Esophagus squamous epithelium (tissue), 5 donors: ENCODE data around the gene IGF2BP1. TPM values are rescaled to one million over a fixed set of nuclear protein-coding genes. Genes with fewer than 3 reads are reported as not detected.
"Not testable (repeated sequence)": the region's sequence is repeated elsewhere in the genome, so short reads cannot be mapped to it uniquely, and the experiment has no call there.

ENCODE experiments used
- DNase-seq: peaks from one replicate; lab custom pipeline; 2025; lab: John Stamatoyannopoulos, UW
- H3K27ac ChIP-seq, 4 donors: fragments of 200-600 bp; sonication (generic); one replicate each; pipeline ENCODE4 v1.5.1; 2016 to 2019; ENCODE audit warnings: mild to moderate bottlenecking in 1 of 4
- H3K27me3 ChIP-seq, 4 donors: fragments of 200-600 bp; sonication (generic); 1 replicate in 3 of 4; 2 replicates in 1 of 4; pipeline versions ENCODE4 v1.5.1 to v1.6.0; 2017 to 2021; ENCODE audit warnings: antibody characterized with exemption in 1 of 4
- H3K36me3 ChIP-seq, 3 donors: fragments of 200-600 bp; sonication (generic); one replicate each; pipeline ENCODE4 v1.5.1; 2016 to 2019
- H3K4me1 ChIP-seq, 3 donors: fragments of 200-600 bp; sonication (generic); one replicate each; pipeline ENCODE4 v1.5.1; 2017 to 2019
- H3K4me3 ChIP-seq, 4 donors: fragments of 200-600 bp; sonication (generic); 1 replicate in 3 of 4; 2 replicates in 1 of 4; pipeline ENCODE4 v1.5.1; 2016 to 2019; ENCODE audit warnings: mild to moderate bottlenecking in 2 of 4, moderate library complexity in 1 of 4
- H3K9me3 ChIP-seq, 3 donors: fragments of 200-600 bp; sonication (generic); one replicate each; pipeline ENCODE4 v1.5.1; 2016 to 2019
- POLR2A ChIP-seq, 4 donors: fragments of 450-650 bp; IDR thresholded peaks; one replicate each; pipeline ENCODE4 v1.6.1; 2017; ENCODE audit warnings: antibody characterized with exemption in 4 of 4, mild to moderate bottlenecking in 4 of 4, moderate library complexity in 3 of 4
- WGBS, 2 donors: methylation state at CpG; one replicate each; pipeline ENCODE4 v1.1.5; 2018; 5-methylcytosine and 5-hydroxymethylcytosine counted together
- intact Hi-C: fragments of 100-400 bp; cut with DNase I; formaldehyde crosslinking; loops from one replicate; pipeline ENCODE4 v1.15.0; 2022
- total RNA-seq, 4 donors: library from RNA; depleted of rRNA; stranded (reverse); fragments of >200 nt; gene quantifications; one replicate each; pipeline ENCODE4 v1.1.0, GENCODE V29; 2016
- TF ChIP-seq, protein P1 (sequence below), 6 experiments: fragments of 450-650 bp in 4 of 6; fragments of 200-600 bp in 2 of 6; sonication (generic) in 2 of 6; IDR thresholded peaks; one replicate each; pipeline ENCODE4 v1.5.1; 2016 to 2019; ENCODE audit warnings: antibody characterized with exemption in 6 of 6, mild to moderate bottlenecking in 4 of 6, moderate library complexity in 4 of 6
- donor health status: DM: yes; HTN: yes; CAD: no.

Gene IGF2BP1
- total RNA-seq, 4 donors from 2014 or later, result not detected

- TF ChIP-seq, protein P1, sequence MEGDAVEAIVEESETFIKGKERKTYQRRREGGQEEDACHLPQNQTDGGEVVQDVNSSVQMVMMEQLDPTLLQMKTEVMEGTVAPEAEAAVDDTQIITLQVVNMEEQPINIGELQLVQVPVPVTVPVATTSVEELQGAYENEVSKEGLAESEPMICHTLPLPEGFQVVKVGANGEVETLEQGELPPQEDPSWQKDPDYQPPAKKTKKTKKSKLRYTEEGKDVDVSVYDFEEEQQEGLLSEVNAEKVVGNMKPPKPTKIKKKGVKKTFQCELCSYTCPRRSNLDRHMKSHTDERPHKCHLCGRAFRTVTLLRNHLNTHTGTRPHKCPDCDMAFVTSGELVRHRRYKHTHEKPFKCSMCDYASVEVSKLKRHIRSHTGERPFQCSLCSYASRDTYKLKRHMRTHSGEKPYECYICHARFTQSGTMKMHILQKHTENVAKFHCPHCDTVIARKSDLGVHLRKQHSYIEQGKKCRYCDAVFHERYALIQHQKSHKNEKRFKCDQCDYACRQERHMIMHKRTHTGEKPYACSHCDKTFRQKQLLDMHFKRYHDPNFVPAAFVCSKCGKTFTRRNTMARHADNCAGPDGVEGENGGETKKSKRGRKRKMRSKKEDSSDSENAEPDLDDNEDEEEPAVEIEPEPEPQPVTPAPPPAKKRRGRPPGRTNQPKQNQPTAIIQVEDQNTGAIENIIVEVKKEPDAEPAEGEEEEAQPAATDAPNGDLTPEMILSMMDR (IDR thresholded peaks at IDR 0.05), result no peak
- TF ChIP-seq POLR2A (IDR thresholded peaks at IDR 0.05), result no peak
- Histone ChIP-seq H3K4me3 (no peak overlapping the region), H3K4me1 (peaks cover 3 to 12% (median 6%) of the 10 kb centered on the region in 3 donors), H3K27me3 (peaks cover 3 to 80% (median 5%) of the 10 kb centered on the region in 4 donors), H3K36me3 (no peaks in the 10 kb centered on the region), H3K9me3 (no peaks in the 10 kb centered on the region), H3K27ac (no peak overlapping the region)
- no peak for DNase-seq
- intact Hi-C loops, result loop anchor here (10.0 kb wide), 1 partner anchor 216 kb away; no protein-coding TSS in a partner anchor
- WGBS, 2 donors, result 69 to 75% methylated on average over 8 of the region's 8 CpGs
These were observed 23.4 kb downstream of the IGF2BP1 start for GRCh38 chr17:49020609-49021008.

DNA sequence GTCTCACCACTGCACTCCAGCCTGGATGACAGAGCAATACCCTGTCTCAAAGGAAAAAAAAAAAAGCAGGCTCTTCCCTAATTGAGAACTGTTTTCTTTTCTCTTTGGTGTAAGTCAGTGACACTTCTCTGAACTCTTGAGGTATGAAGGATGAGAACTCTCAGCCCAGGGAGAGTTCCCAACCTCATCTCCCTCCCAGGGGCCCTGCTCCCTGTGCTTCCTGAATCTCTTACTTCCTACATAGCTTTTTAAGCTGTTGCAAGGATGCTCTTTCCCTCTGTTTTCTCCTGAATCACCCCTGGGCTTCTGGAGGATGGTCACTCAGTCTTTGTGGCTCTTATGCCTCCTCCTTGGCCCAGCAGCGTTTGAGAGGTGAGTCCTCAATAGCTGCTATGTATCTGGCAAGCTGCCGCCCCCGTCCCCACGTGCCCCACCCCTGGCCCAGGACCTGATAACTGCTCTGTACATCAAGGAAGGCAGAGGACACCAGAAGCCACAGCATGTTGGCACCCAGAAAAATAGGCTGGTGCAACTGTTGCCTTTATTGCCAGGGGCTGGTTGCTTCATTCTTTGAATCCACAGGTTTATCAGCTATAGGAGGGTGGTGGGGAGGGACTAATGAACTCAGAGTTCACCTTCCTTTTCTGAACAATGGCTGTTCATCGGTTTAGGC is 24.0 kb downstream of the IGF2BP1 start:
- Histone ChIP-seq H3K36me3 (no peaks in the 10 kb centered on the region), H3K9me3 (no peaks in the 10 kb centered on the region), H3K4me1 (peaks cover 3 to 9% (median 3%) of the 10 kb centered on the region in 3 donors), H3K27me3 (peaks cover 0 to 79% (median 0%) of the 10 kb centered on the region in 4 donors), H3K4me3 (no peak overlapping the region), H3K27ac (no peak overlapping the region)
- no peak for TF ChIP-seq POLR2A (IDR thresholded peaks at IDR 0.05)
- TF ChIP-seq, protein P1 (IDR thresholded peaks at IDR 0.05), result no peak
- DNase-seq, result no peak
- WGBS, 2 donors, result 39 to 50% methylated on average over 2 to 5 of the region's 5 CpGs
- intact Hi-C loops, result loop anchor here (10.0 kb wide), 1 partner anchor 216 kb away; no protein-coding TSS in a partner anchor

GRCh38 chr17:49021768-49022103 is 24.6 kb downstream of the IGF2BP1 start:
- Histone ChIP-seq H3K27ac (no peak overlapping the region), H3K9me3 (no peaks in the 10 kb centered on the region), H3K4me3 (no peak overlapping the region), H3K27me3 (peaks cover 0 to 79% (median 0%) of the 10 kb centered on the region in 4 donors), H3K4me1 (peaks cover 0 to 4% (median 3%) of the 10 kb centered on the region in 3 donors), H3K36me3 (no peaks in the 10 kb centered on the region)
- 79 to 96% methylated on average over 2 of the region's 2 CpGs for WGBS, 2 donors
- intact Hi-C loops, result loop anchor here (10.0 kb wide), 1 partner anchor 217 kb away; no protein-coding TSS in a partner anchor
- DNase-seq, result no peak
- TF ChIP-seq, protein P1 (IDR thresholded peaks at IDR 0.05), result no peak
- no peak for TF ChIP-seq POLR2A (IDR thresholded peaks at IDR 0.05)

DNA sequence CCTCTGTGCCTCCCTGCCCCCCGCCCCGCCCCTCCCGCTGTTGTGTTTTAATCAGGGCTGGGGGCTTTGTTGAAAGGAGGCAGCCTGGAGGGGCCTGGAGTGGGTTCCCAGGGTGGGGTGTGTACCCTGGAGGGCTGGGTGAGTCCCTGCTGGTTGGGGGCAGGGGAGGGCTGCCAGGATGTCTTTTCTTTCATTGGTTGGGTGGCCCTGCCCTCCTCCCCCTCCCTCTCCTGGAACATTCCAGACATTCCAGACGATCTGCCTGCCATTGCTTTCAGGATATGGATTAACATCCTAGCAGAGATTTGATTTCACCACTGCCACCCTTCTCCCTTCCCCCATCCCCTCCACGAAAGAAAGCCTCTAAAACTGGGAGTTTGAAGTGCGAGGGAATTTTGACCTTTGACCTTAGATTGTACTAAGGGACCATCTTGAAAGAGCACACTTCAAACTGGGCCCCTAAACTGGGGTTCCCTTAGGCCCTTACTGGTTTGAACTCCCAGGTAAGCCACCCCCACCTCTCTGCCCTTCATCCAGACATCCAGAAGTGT is 25.3 kb downstream of the IGF2BP1 start:
- no peak for DNase-seq
- intact Hi-C loops, result loop anchor here (10.0 kb wide), 1 partner anchor 218 kb away; no protein-coding TSS in a partner anchor
- TF ChIP-seq, protein P1 (IDR thresholded peaks at IDR 0.05), result no peak
- TF ChIP-seq POLR2A (IDR thresholded peaks at IDR 0.05), result no peak
- WGBS, 2 donors, result 50 to 70% methylated on average over 5 to 6 of the region's 6 CpGs
- Histone ChIP-seq H3K36me3 (no peaks in the 10 kb centered on the region), H3K9me3 (no peaks in the 10 kb centered on the region), H3K4me1 (no peaks in the 10 kb centered on the region), H3K4me3 (no peak overlapping the region), H3K27me3 (peaks cover 0 to 79% (median 0%) of the 10 kb centered on the region in 4 donors), H3K27ac (no peak overlapping the region)

DNA sequence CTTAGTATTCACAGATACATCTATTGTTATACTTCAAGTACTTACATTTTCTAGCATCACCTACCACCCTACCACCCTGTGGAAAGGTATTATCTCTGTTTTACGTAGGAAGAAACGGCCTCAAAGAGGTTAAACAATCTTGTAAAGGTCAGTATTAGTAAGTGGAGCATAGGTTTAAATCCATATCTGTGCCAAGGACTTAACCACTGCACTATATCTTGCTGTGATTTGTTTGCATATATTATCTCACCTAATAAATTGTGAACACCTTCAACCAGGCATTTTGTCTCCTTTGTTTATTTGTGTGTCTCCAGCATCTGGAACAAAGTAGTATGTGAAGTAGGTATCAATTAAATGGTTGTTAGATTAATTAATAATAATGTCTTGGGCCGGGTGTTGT is 27.3 kb downstream of the IGF2BP1 start:
- WGBS, 2 donors, result 51 to 64% methylated on average over 3 of the region's 3 CpGs
- Histone ChIP-seq H3K4me3 (no peak overlapping the region), H3K36me3 (no peaks in the 10 kb centered on the region), H3K27me3 (peaks cover 0 to 71% (median 0%) of the 10 kb centered on the region in 4 donors), H3K4me1 (no peaks in the 10 kb centered on the region), H3K27ac (no peak overlapping the region), H3K9me3 (no peaks in the 10 kb centered on the region)
- no peak for TF ChIP-seq POLR2A (IDR thresholded peaks at IDR 0.05)
- TF ChIP-seq, protein P1 (IDR thresholded peaks at IDR 0.05), result no peak
- no peak for DNase-seq
- intact Hi-C loops, result loop anchor here (10.0 kb wide), 1 partner anchor 220 kb away; no protein-coding TSS in a partner anchor

GRCh38 chr17:49026447-49026846 is 29.3 kb downstream of the IGF2BP1 start:
- H3K36me3 ChIP-seq, H3K9me3 ChIP-seq, DNase-seq, H3K4me1 ChIP-seq, H3K27ac ChIP-seq, H3K4me3 ChIP-seq: not testable (repeated sequence)
- 74 to 81% methylated on average over 4 of the region's 4 CpGs for WGBS, 2 donors
- intact Hi-C loops, result loop anchor here (10.0 kb wide), 1 partner anchor 222 kb away; no protein-coding TSS in a partner anchor
- peaks cover 0 to 68% (median 0%) of the 10 kb centered on the region in 4 donors for H3K27me3 ChIP-seq
